HG02970 (cell line): Measurements from ENCODE around the gene NDUFAF5.
A peak's percentile ranks its signal among the peaks of the same experiment; 100 is the strongest.
"Not testable (repeated sequence)": the region's sequence is repeated elsewhere in the genome, so short reads cannot be mapped to it uniquely, and the experiment has no call there.

Experiments
- ATAC-seq: cut with Tn5 transposase; IDR thresholded peaks from one replicate; pipeline ENCODE4 v1.9.1; 2021; ENCODE audit warnings: mild to moderate bottlenecking, moderate library complexity, moderate number of reproducible peaks; ENCODE audit not compliant: unreplicated experiment, low FRiP score

NDUFAF5 gene, protein sequence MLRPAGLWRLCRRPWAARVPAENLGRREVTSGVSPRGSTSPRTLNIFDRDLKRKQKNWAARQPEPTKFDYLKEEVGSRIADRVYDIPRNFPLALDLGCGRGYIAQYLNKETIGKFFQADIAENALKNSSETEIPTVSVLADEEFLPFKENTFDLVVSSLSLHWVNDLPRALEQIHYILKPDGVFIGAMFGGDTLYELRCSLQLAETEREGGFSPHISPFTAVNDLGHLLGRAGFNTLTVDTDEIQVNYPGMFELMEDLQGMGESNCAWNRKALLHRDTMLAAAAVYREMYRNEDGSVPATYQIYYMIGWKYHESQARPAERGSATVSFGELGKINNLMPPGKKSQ

DNA sequence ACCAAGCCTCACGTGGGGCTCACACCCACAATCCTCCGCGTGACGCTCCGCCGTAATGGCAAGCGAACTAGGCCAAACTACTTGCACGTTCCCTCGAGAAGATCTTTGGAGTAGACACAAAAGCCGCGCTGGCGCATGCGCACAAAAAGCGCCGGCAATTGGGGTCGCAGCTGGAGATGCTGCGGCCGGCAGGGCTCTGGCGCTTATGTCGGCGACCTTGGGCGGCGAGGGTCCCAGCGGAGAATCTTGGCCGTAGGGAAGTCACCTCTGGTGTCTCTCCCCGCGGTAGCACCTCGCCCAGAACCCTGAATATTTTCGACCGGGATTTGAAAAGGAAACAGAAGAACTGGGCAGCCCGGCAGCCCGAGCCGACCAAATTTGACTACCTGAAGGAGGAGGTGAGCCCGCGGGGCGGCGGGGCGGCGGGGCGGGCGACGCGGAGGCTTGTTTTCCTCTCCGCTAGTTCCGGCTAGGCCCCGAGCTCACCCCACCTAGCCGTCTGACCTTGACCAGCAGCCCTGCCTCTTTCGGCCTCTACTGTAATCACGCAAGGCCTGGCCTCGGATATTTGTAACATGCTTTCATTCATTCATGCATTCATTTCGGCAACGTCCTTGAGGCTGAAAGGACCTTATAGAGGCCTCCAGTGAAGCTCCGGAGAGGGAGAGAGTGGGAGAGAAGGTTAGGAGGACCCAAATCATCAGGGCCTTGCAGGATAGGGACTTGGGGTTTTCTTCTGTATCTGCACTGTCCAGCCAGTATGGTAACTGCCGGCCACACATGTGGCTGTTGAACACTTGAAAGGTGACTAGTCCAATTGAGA lies at the start of gene NDUFAF5, which contains the start of gene ESF1:
TSS of gene NDUFAF5 (plus strand) at position 136 of the 823 bp plus-strand sequence. CDS start at position 177, 41 bp downstream.
TSS of gene ESF1 (minus strand) at position 27 of the 823 bp plus-strand sequence. CDS start 1,779 bp downstream, outside the sequence.
- peak; percentile 96 for ATAC-seq

DNA sequence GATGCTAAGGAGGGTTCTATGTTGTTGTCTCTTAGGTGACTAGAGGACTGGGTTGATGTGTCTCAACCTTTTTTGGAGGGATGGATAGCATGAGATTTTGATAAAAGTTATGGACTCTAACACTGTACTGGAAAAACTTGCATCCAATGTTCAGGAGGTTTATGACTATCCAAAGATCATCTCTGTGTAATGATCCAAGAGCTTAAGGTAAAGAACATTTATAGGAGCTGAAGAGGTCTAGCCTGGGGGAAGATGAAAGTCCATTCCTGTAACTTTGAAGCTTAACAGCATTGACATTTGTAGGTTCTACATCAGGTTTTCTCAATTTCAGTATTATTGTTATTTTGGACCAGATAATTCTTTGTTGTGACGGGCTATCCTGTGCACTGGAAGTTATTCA lies 49.0 kb upstream of the NDUFAF5 start:
- no peak for ATAC-seq

DNA sequence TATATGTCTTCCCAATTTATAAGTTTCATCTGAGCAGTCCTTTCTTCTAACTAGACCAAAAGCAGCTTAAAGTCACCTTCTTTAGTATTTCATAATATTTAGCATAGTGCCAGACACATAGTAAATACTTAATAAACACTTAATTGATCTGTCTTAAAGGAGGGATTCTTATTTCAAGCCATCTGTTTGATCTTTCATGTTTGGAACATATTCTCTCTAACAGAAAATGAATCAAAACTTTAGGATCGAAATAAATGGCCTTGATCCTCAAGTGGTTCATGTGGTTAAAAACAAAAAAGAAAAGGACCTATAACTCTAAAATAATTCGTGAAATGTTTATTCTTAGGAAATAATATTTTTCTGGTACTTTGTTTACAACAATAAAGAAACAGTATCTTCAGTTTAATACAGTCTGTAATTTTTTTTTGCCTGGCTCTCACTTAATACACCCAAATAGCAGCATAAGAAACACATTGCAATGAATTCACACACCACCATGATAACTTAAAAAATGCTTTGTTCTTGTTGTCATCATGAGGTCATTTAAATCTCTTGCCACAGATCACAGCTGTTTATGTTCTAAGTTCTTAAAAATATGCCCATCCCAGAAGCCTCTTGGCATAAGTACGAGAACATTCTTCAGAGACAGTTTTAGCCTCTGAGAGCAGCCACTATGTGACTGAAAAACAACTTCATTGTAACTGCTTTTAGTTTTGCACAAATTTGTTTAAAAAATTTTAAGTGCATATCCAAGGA lies 48.2 kb upstream of the NDUFAF5 start:
- ATAC-seq: no peak

DNA sequence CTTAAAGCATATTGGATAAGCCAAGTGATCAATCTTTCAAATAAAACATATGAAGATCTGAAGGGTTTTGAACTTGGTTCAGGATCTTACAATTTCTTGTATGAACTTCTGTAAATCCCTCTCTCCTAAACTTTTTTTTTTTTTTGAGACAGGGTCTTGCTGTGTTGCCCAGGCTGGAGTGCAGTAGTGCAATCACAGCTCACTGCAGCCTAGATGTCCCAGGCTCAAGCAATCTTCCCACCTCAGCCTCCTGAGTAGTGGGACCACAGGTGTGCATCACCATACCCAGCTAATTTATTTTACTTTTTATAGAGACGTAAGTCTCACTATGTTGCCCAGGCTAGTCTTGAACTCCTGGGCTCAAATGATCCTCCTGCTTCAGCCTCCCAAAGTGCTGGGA lies 46.6 kb upstream of the NDUFAF5 start:
- ATAC-seq: not testable (repeated sequence)

DNA sequence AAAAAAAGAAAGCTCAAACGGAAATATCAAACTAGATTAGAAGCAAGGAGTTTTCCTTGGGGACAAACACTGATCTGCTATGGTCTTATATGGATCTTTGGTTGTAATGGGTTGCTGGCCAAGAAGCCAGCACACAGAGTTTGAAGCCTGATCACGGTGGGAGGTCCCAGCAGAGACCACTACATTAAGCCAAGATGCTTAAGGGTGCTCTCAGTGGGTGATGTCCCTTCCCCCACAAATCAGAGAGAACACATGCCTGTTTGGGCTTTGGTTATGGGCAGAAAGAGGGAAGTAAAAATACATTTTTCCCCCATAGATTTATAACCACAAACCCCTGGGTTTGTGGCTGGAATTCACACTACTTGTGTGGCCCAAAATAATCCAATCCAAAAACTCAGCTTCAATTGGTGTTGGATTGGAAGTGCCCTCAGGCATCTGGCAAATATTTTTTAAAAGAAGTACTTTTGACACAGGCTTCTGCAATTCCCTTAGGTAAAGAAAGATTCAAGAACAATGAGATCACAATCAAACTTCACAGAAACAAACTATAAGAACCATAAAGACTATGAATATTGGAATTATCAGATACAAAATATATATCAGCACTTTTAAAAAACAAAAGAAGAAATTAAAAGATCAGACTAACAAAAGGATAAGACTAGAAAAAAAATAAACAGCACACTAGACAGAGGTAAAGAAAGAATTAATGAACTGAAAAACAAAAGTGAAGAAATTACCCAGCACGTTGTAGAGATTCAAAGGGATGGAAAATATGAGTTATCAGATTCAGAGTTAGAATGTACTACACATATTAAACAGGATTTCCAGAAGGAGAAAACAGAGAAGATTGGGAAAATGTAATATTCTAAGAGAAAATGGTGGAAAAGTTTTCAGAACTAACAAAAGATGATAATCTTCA lies 44.8 kb upstream of the NDUFAF5 start:
- ATAC-seq: no peak

DNA sequence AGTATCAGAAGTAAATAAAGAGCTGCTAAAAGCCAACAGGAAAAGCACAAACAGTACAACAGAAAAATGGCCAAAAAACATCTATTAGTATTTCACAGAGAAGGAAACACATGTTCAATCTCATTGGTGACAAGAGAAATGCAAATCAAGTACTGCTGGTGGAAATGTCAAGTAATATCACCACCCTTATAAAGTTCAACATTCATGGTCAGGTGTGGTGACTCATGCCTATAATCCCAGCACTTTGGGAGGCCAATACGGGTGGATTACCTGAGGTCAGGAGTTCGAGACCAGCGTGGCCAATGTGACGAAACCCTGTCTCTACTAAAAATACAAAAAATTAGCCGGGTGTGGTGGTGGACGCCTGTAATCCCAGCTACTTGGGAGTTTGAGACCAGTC lies 42.9 kb upstream of the NDUFAF5 start:
- ATAC-seq: no peak

DNA sequence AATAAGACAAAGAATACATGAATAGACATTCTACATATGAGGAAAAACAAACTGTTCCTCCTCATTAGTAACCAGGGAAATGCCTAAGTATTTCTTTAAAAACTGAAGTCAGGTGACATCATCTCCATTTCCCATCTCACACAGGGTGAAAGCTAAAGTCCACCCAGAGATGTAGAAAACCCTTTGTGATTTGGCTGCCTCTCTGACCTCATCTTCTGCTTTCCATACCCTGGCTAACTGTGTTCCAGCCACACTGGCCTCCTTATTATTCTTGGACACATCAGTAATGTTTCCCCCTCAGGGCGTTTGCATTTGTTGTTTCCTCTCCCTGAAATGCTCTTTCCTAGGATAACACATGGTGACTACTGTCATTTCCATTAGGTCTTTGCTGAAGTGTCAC lies 40.5 kb upstream of the NDUFAF5 start:
- ATAC-seq: no peak

DNA sequence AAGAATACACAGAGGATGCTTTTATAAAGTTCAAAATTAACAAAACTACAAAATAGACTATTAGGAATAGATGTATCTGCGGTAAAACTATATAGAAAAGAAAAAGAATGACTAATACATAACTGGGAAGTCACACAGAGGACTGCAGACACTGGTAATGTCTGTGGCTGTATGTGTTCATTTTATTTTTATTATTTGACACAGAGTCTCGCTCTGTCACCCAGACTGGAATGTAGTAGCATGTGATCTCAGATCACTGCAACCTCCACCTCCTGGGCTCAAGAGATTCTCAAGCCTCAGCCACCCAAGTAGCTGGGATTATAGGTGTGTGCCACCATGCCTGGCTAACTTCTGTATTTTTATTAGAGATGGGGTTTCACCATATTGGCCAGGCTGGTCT lies 39.0 kb upstream of the NDUFAF5 start:
- no peak for ATAC-seq

DNA sequence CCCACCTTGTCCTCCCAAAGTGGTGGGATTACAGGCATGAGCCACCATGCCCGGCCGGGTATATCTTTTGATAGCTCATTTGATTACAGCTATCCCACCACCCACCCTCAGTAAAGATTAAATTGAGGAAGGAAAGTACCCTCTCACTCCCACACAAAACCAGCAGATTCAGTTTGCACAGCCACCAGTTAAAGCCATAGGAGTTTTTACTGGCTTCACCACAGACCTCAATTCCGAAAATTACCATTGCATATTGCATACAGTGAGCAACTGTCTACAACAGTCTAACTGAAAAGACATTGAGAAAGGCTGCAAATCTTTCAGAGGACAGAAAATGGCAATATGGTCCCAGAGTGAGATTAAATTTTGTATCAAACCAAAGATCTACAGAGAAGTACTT lies 35.0 kb upstream of the NDUFAF5 start:
- no peak for ATAC-seq

DNA sequence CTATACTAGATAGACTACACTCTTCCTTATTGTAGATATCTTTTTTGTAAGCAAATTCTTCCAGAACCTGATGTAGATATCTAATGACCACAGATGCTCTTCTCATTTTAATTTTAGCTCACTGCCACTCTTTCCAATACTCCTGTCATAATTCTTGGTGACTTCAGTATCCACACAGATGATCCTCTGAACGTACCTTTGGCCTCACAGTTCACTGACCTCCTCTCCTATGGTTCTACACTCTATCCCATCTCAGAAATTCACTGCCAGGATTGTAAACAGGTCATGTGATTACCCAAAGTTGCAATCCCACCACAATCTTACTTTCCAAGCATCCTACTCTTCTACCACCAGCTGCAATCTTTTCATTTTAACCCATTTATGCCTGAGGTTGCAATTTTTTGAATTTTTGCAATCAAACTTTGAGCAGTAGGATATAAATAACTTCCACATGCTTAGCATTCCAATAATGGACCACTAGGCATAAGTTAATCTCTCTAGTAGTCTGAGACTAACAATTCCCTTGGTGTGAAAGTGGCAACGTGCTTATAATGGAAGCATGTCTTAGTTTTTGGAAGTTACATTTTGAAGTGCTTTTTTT lies 31.3 kb upstream of the NDUFAF5 start:
- ATAC-seq: no peak

DNA sequence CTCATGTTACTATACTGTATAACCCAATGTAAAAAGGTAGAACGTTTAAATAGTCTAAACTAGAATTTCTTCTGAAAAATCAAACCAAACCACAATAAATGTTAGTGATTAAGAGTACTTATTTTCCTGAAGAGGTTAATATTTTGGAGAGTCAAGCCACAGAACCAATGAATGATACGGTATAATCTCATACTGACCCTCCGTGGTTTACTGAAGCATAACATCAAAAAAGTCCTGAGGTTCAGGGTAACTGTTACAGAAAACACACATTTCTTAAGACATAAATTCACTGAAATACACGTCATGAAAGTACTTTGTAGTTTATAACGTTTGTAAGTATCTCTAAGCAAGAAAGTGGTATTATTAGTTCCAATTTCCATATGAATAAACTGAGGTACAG lies 29.0 kb upstream of the NDUFAF5 start:
- ATAC-seq: no peak

DNA sequence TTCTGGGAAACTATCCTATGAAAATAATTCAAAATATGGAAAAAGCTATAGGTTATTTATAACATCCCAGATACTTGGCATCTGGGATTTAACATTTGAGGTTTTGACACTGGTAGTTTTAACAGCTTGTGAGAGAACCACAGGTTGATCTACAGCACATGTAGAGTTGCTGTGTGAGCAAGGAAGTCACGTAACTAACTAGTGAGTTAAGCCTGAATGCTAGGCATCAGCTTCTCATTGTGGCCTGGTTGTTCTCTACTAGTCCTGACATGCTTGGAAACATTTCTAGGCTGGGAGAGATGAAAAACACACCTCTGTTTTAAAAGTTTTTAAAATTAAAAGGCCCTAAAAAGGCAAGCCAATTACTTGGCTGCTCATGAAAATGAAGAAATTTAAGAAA lies 28.3 kb upstream of the NDUFAF5 start:
- no peak for ATAC-seq

DNA sequence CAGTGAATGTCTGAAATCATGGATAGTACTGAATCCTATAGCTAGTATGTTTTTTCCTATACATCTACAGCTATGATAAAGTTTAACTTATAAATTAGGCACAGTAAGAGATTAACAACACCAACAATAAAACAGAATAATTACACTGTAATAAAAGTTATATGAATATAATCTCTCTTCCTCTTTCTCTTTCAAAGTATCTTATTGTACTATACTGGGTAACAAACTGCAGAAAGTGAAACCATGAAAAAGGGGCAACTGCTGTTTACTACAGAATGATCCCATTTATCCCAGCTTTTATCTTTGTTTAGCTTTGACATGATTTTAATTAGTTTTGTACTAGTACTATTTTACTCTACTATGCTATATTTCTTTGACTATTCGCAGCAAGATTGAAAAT lies 25.9 kb upstream of the NDUFAF5 start:
- ATAC-seq: no peak

DNA sequence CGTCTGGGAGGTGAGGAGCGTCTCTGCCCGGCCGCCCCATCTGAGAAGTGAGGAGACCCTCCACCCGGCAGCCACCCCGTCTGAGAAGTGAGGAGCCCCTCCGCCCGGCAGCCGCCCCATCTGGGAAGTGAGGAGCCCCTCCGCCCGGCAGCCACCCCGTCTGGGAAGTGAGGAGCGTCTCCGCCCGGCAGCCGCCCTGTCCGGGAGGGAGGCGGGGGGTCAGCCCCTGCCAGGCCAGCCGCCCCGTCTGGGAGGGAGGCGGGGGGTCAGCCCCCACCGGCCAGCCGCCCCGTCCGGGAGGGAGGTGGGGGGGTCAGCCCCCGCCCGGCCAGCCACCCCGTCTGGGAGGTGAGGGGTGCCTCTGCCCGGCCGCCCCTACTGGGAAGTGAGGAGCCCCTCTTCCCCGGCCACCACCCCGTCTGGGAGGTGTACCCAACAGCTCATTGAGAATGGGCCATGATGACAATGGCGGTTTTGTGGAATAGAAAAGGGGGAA lies 24.3 kb upstream of the NDUFAF5 start:
- ATAC-seq: not testable (repeated sequence)

DNA sequence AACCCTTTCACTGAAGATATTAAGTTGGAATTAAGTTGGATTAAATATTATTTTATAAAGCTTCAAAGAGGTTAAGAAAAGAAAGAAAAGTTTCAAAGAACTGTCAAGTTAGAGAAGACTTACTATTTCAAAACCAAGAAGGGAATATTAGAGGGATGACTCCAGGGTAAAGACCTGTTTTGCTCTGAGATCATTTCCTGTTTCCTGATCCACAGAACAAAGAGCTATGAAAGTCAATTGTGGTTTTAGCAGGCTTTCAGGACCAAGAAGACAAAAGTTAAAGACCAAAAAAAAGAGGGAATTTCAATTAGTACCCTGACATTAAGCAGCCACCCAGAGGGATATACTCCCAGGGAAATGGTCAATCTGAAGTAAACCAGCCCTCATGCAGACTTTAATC lies 19.5 kb upstream of the NDUFAF5 start:
- no peak for ATAC-seq

DNA sequence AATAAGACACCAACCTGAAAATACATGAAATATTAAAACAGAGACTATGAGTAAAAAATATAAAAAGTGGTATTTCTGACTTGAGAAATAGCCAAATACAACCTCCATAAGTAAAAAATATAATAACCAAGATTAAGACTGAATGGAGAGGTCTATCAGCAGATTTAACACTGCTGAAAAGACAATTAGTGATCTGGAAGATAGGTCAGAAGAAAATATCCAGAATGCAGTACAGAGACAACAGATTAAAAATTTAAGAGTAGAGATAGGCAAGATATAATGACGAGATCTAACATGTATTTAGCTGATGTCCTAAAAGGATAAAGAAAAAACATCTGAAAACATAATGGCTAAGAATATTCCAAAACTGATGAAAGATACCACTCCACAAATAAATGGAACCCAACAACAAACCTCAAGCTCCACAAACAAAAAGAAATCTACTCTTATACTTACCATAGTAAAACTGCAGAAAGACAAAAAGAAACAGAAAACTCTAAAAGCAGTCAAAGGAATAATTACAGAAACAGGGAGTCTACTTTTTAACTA lies 18.9 kb upstream of the NDUFAF5 start:
- ATAC-seq: no peak

DNA sequence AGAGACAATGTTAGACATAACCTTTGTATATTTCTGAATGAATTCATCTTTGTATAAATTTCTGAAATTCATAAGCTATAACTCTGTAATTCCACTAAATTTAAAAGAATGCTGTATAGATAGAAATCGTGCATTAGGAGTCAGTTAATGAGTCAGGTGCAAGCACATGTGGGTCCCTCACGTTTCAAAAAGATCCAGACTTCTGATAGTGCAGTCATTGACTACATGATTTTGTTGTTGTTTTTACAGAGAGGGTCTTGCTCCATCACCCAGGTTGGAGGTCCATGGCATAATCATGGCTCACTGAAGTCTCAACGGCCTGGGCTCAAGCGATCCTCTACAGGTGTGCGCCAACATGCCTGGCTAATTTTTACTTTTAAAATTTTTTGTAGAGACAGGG lies 14.7 kb upstream of the NDUFAF5 start:
- ATAC-seq: no peak

DNA sequence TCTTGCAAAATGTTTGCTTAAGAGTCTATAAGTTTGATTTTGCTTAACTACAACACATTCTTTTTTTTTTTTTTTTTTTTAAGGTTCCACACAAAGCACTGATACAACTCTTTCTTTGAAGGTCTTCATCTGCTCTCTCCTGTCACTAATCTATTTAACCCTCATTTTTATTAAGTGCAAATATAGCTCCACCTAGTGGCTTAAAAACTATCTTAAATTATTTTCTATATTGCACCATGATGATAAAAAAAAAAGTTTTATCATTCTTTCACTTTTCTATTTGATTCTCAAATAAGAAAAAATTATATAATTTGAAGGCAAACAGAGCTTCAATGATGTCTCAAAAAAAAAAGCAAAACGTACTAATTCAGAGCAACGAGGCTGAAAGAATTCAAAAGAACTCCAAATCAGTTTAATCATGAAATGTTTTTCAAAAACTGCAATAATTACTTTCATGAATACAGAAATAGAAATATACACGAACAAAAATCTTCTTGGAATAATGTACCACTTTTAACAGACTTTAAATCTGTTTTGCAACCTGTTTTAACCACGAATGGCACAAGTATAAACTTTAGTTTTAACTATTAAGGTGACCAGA lies 12.9 kb upstream of the NDUFAF5 start:
- ATAC-seq: no peak

DNA sequence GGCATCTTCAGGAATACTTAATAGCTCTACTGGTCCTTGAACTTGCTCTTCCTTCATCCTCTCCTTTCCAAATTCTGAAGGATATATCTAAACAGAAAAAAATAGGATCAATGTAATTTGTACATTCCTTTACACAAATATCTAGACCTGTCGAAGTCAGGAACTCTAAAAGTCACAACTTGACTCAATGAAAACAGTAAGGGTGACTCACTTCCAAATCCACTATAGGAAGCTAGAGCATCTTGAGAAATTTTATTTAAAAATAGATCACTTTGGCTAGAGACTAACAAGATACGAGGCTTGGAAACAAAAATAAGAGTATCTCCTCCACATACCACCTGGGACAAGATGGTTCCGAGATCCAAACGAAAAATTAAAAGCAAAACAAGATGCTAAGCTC lies 12.3 kb upstream of the NDUFAF5 start:
- ATAC-seq: no peak
